ENCODE data around the gene GRHL1. TPM values are rescaled to one million over a fixed set of nuclear protein-coding genes. Genes with fewer than 3 reads are reported as not detected.

GRHL1 gene
- total and polyA plus RNA-seq, 2 experiments from 2014 or later: 2.9 to 4.2 TPM

DNA sequence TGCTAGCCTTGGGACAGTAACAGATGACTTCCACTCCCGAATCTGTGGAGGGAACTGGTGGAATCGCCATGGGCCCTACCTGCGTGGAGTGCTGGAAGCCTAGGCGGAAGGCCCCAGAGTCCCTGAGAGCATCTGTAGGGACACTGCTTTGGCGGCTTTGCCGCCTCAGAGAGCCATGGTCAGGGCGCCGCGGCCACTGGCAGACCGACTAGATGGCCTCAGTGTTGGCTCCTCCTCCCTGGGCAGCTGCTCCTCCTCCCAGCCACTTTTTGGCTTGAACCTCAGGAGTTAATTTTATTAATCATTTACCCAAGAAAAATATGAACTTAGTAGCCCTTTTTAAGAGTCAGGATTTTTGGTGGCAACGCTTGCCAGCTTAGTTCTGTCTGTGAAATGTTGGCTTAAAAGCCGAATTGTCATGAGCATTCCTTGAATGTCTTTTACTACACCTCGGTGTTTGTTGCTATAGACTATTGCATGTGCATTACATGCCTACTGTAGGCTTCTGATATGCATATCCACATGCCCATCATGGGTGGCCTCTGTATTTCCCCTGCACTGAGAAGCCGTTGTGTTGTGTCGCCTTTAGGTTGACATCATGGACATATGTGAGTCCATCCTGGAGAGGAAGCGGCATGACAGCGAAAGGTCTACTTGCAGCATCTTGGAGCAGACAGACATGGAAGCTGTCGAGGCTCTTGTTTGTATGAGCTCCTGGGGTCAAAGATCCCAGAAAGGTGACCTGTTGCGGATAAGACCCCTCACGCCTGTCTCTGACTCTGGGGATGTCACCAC, 94.3 kb downstream of the GRHL1 start (continued):
- no peak for TF ChIP-seq ETS1 (IDR thresholded peaks at IDR 0.05)
- TF ChIP-seq EZH2 (IDR thresholded peaks at IDR 0.05; ENCODE audit: low read depth, unreplicated experiment): no peak
- no peak for TF ChIP-seq NANOG (IDR thresholded peaks at IDR 0.05; ENCODE audit: borderline replicate concordance)
- no peak for TF ChIP-seq ZNF114 (CRISPR knock-in tag; IDR thresholded peaks at IDR 0.05)
- no peak for TF ChIP-seq EZH2phosphoT487 (IDR thresholded peaks at IDR 0.05; ENCODE audit: unreplicated experiment)
- TF ChIP-seq CREB1 (CRISPR knock-in tag; IDR thresholded peaks at IDR 0.05; ENCODE audit: low read depth): no peak
- no peak for TF ChIP-seq ZNF331 (CRISPR knock-in tag; IDR thresholded peaks at IDR 0.05; ENCODE audit: low read depth)

GRCh38 chr2:10046931-10047330, 95.4 kb downstream of the GRHL1 start:
- Mint-ChIP-seq H3K9me3 (peaks cover 12% of the 10 kb centered on the region), H3K4me3 (no peak overlapping the region), H3K27ac (no peak overlapping the region), H3K27me3 (ENCODE audit: insufficient read depth, low read depth, poor library complexity) (peaks cover 30% of the 10 kb centered on the region), H3K36me3 (ENCODE audit: low read depth) (peaks cover 25% of the 10 kb centered on the region), H3K4me1 (peaks cover 4% of the 10 kb centered on the region)
- ATAC-seq (no peak), DNase-seq (ENCODE audit: low spot score) (no peak)
- TF ChIP-seq EZH2phosphoT487 (IDR thresholded peaks at IDR 0.05; ENCODE audit: unreplicated experiment) (no peak), EZH2 (IDR thresholded peaks at IDR 0.05; ENCODE audit: low read depth, unreplicated experiment) (no peak)
- Histone ChIP-seq H3F3A (replicated peaks; ENCODE audit: low read depth) (0 out of 2 replicates have a peak, but pooled peaks cover 5% of the 10 kb centered on the region), H4K20me1 (replicated peaks; ENCODE audit: insufficient read depth) (peaks cover 9% of the 10 kb centered on the region), H3K4me1 (ENCODE audit: insufficient read depth) (peaks cover 8% of the 10 kb centered on the region), H3K27ac (ENCODE audit: low read depth) (no peak overlapping the region), H3K4me3 (no peak overlapping the region), H2AFZ (no peak overlapping the region), H3K36me3 (ENCODE audit: insufficient read depth) (no peaks in the 10 kb centered on the region), H3K27me3 (ENCODE audit: insufficient read depth) (peaks cover 15% of the 10 kb centered on the region), H3K79me2 (replicated peaks; ENCODE audit: insufficient read depth) (no peaks in the 10 kb centered on the region), H3K4me2 (no peak overlapping the region), H3K9me2 (ENCODE audit: insufficient read depth) (no peaks in the 10 kb centered on the region)

- Histone ChIP-seq H3K27ac (ENCODE audit: low read depth) (no peak overlapping the region), H4K20me1 (replicated peaks; ENCODE audit: insufficient read depth) (peaks cover 9% of the 10 kb centered on the region), H2AFZ (no peak overlapping the region), H3K4me1 (ENCODE audit: insufficient read depth) (0 out of 2 replicates have a peak, but pooled peaks cover 5% of the 10 kb centered on the region), H3F3A (replicated peaks; ENCODE audit: low read depth) (0 out of 2 replicates have a peak, but pooled peaks cover under 1% of the 10 kb centered on the region), H3K79me2 (replicated peaks; ENCODE audit: insufficient read depth) (no peaks in the 10 kb centered on the region), H3K27me3 (ENCODE audit: insufficient read depth) (peaks cover 6% of the 10 kb centered on the region), H3K4me3 (no peak overlapping the region), H3K9me2 (ENCODE audit: insufficient read depth) (no peaks in the 10 kb centered on the region), H3K4me2 (no peak overlapping the region), H3K36me3 (ENCODE audit: insufficient read depth) (no peaks in the 10 kb centered on the region)
- ATAC-seq (no peak), DNase-seq (ENCODE audit: low spot score) (no peak)
- no peak overlapping the region for H3K4me3 Mint-ChIP-seq
- peaks cover 31% of the 10 kb centered on the region for H3K36me3 Mint-ChIP-seq (ENCODE audit: low read depth)
- H3K27me3 Mint-ChIP-seq (ENCODE audit: insufficient read depth, low read depth, poor library complexity): peaks cover 21% of the 10 kb centered on the region
- H3K4me1 Mint-ChIP-seq: peaks cover 7% of the 10 kb centered on the region
- H3K9me3 Mint-ChIP-seq: peaks cover 12% of the 10 kb centered on the region
- H3K27ac Mint-ChIP-seq: no peak overlapping the region; the same call in 1 of the 2 replicates
- TF ChIP-seq NANOG (IDR thresholded peaks at IDR 0.05; ENCODE audit: borderline replicate concordance): no peak
- TF ChIP-seq, protein P1, sequence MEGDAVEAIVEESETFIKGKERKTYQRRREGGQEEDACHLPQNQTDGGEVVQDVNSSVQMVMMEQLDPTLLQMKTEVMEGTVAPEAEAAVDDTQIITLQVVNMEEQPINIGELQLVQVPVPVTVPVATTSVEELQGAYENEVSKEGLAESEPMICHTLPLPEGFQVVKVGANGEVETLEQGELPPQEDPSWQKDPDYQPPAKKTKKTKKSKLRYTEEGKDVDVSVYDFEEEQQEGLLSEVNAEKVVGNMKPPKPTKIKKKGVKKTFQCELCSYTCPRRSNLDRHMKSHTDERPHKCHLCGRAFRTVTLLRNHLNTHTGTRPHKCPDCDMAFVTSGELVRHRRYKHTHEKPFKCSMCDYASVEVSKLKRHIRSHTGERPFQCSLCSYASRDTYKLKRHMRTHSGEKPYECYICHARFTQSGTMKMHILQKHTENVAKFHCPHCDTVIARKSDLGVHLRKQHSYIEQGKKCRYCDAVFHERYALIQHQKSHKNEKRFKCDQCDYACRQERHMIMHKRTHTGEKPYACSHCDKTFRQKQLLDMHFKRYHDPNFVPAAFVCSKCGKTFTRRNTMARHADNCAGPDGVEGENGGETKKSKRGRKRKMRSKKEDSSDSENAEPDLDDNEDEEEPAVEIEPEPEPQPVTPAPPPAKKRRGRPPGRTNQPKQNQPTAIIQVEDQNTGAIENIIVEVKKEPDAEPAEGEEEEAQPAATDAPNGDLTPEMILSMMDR (conservative IDR thresholded peaks at IDR 0.05; ENCODE audit: low read depth in 2 of 2): no peak
- no peak for TF ChIP-seq ETS1 (IDR thresholded peaks at IDR 0.05)
- TF ChIP-seq POLR2AphosphoS5 (IDR thresholded peaks at IDR 0.05; ENCODE audit: low read depth): no peak
- TF ChIP-seq REST (IDR thresholded peaks at IDR 0.05; ENCODE audit: unreplicated experiment): no peak
These were observed 96.4 kb downstream of the GRHL1 start for GRCh38 chr2:10047616-10048500.
